Measurements from ENCODE around the gene CLEC2A.
"Not testable (repeated sequence)": the region's sequence is repeated elsewhere in the genome, so short reads cannot be mapped to it uniquely, and the experiment has no call there.

The CLEC2A gene, protein sequence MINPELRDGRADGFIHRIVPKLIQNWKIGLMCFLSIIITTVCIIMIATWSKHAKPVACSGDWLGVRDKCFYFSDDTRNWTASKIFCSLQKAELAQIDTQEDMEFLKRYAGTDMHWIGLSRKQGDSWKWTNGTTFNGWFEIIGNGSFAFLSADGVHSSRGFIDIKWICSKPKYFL

DNA sequence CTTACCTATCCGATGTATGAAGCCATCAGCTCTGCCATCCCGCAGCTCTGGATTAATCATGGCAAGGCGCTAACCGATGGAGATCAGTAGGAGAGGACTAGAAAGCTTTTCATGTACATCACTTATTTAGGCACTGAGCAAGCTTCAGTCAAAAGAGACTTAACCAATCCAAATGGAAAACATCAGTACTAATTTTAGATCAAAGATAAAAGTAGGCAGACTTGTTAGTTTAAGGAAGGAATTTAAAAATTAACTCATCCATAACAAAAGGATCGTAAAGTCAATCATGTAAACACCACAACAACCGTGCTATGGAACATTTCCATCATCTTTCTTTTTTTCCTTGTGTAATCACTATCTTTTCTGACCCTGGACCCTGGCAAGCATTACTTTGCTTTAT lies at the start of gene CLEC2A:
Gene CLEC2A, minus strand, starts transcription at position 101 of the 400 bp plus-strand sequence. Its CDS starts 41 bp downstream, at position 60.
- FAIRE-seq: no peak

DNA sequence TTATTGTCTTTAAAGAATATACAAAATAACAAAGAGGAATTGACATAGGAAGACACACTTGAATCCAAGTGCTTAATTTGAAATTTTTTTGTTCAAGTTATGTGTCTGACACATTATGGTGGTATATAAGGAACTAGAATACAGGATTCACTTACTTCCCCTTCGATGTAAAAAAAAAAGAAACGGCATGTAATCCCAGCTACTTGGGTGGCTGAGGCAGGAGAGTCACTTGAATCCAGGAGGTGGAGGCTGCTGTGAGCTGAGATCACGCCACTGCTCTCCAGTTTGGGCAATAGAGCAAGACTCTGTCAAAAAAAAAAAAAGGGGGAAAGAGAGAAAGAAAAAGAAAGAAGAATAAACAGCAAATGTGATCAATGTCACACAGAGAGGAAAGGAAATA lies 48.0 kb upstream of the CLEC2A start:
- FAIRE-seq: no peak

DNA sequence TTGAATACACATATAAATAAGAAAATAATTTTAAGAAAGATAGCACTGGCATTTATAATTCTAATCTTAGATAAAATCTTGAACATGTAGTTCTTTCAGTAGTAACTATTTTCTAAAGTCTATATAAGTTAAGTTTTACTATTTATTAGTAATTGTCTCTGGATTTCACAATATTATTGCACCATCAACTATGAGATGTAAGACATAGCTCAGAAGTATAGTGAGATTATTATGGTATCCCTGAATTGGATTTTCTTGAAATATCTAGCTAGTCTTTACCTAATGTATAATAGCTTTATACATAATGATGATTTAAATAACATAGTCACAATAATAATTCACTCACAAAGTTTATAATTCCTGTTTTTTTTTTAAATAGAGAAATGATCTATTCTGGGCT lies 45.7 kb upstream of the CLEC2A start:
- FAIRE-seq: no peak

DNA sequence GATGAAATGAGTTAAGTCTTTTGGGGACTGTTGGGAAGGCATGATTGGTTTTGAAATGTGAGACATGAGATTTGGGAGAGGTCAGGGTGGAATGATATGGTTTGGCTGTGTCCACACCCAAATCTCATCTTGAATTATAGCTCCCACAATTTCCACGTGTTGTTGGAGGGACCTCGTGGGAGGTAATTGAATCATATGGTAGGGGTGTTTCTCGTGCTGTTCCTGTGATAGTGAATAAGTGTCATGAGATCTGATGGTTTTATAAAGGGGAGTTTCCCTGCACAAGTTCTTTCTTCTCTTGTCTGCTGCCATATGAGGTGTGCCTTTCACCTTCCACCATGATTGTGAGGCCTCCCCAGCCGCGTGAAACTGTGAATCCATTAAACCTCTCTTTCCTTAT lies 44.5 kb upstream of the CLEC2A start:
- not testable (repeated sequence) for FAIRE-seq

DNA sequence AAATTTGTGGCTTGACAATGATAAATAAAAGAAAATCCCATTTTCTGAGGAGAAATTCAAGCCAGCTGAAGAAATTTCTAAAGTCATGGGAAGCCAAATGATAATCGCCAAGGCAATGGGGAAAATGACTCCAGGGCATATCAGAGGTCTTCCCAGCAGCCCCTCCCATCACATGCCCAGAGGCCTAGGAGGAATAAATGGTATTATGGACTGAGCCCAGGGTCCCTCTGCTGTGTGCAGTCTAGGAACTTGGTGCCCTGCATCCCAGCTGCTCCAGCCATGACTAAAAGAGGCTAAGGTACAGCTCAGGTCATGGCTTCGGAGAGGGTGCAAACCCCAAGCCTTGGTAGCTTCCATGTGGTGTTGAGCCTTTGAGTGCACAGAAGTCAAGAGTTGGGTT lies 43.4 kb upstream of the CLEC2A start:
- FAIRE-seq: no peak

DNA sequence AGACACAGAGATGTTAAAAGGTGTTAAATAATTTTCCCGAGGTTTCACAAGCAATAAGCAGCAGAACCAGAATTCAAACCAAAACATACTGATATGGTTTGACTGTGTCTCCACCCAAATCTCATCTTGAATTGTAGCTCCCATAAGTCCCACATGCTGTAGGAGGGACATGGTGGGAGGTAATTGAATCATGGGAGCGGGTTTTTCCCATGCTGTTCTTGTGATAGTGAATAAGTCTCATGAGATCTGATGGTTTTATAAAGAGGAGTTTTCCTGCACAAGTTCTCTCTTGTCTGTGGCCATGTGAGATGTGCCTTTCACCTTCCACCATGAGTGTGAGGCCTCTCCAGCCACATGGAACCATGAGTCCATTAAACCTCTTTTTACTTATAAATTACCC lies 42.6 kb upstream of the CLEC2A start:
- not testable (repeated sequence) for FAIRE-seq

DNA sequence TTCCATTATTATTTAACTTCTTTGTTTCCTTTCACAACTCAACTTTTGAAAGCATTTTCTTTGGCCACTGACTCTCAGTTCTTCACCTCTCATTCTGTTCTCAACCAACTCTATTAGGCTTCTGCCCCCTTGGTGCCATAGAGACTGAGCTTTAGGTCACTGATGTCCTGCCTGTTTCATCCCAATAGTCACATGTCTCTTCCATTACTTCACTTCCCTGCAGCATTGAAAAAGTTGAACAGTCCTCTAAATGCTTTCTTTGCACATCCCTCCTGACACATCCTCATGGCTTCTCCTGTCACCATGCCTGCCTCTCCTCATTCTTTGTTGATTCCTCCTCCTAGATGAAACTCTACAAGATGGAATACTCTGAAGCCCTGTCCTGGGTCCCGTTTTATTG lies 41.8 kb upstream of the CLEC2A start:
- no peak for FAIRE-seq

DNA sequence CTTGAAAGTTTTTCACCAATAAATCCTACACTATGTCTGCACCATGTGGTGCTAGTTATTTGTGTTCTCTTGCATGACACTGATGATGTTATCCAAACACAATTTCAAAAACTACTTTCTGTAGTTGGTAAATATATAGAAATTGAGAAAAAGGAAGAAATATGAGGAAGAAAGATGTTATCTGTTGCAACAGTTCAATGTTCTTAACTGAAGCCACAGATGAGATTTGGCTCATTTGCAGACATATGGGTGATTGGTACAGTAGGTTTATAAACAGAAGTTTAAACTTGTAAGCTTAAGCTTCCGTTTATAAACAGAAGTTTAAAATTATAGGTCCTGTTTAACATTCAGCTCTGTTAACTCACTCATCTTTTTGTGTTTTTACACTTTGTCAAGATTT lies 39.0 kb upstream of the CLEC2A start, which contains the start of gene CLEC12A:
Gene CLEC12A, plus strand, starts transcription at position 229 of the 400 bp plus-strand sequence. CDS start 188 bp downstream, outside the sequence.
- no peak for FAIRE-seq

DNA sequence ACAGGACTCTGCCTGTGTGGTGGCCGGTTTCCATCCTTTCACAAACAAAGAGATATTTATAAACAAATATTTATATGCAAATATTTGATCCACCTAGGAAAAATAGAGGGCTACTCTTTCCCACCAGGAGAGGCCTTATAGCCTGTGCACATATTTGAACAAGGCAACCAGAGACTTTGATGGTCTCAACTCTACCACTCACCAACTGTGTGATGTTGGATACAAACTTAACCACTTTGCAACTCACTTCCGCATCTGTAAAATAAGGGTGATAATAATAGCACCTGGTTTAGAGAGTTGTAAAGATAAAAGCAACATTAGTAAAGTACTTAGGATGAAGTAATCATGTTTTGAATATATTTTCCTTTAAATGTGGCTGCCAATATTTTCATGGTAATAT lies 37.5 kb upstream of the CLEC2A start:
- FAIRE-seq: no peak

DNA sequence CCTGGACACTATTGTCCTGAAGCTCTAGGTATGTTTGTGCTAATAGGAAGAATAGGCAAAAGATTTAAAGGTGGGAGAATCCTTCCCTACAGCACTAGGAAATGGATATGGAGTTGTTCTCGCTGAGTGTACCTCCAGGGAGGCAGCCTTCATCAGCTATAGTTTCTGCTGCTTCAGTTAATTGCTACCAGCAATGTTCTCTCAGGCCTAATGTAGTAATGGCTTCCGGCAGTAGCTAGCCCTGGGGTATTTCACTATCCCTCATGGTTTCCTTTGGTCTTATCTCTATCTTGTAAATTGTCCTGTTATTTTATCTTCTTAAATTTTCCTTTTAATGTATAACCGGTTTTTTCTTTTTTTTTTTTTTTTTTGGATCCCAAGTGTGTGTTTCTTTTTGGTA lies 29.7 kb upstream of the CLEC2A start:
- FAIRE-seq: no peak

DNA sequence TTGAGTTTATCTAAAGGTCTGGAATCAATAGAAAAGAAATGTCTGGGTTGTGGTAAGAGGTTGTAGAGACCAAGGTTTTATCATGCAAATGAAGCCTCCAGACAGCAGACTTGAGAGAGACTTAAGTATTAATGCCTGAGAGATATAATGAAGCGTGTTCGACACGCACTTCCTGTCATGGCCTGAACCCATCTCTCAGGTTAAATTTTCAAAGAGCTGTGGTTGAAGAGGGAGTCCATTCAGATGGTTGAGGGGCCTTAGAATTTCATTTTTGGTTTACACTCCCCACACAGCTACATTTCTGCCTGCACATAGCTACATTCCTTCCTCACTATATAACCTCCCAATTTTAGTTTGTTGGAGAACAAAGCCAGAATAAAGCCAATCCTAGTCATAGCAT lies 28.9 kb upstream of the CLEC2A start:
- no peak for FAIRE-seq

DNA sequence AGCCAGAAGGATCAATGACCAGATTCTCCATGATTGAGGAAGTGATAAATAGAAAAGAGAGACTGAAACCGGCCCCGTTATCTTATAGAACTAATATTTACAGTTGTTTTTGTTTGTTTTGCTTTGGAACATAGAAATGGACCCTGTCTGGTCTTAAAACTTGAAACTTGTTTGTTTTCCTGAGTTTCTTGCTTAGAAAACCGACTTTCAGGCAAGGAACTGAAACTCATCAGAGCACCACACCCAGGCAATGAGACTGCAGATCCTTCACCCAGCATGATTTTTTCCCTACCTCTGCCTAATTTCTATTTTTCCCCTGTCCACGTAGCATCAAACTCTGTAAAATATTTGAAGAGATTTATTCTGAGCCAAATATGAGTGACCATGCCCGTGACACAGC lies 28.4 kb upstream of the CLEC2A start:
- FAIRE-seq: no peak

DNA sequence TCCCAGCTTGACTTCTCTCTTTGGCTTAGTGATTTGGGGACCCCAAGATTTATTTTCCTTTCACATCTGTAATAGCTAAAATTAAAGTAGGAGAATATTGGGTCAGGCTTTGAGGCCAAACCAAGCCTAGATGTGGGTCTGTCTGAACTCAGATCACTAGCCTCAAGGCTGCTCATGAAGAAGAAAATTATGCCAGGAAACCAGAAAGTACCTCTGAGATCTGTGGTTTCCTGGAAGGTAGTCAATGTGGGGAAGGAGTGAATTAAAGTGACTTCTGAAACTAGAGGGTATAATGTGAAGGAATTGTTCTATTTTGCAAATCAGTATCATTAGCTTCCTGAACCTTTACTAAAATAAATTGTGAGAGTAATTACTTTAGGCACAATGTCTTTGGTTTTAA lies 25.7 kb upstream of the CLEC2A start:
- no peak for FAIRE-seq

DNA sequence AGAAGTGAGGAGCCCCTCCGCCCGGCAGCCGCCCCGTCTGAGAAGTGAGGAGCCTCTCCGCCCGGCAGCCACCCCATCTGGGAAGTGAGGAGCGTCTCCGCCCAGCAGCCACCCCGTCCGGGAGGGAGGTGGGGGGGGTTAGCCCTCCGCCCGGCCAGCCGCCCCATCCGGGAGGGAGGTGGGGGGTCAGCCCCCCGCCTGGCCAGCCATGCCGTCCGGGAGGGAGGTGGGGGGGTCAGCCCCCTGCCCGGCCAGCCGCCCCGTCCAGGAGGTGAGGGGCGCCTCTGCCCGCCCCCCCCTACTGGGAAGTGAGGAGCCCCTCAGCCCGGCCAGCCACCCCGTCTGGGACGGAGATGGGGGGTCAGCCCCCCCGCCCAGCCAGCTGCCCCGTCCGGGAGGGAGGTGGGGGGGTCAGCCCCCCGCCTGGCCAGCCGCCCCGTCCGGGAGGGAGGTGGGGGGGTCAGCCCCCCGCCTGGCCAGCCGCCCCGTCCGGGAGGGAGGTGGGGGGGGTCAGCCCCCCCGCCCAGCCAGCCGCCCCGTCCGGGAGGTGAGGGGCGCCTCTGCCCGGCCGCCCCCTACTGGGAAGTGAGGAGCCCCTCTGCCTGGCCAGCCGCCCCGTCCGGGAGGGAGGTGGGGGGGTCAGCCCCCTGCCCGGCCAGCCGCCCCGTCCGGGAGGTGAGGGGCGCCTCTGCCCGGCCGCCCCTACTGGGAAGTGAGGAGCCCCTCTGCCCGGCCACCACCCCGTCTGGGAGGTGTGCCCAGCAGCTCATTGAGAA lies 21.0 kb upstream of the CLEC2A start:
- FAIRE-seq: not testable (repeated sequence)

DNA sequence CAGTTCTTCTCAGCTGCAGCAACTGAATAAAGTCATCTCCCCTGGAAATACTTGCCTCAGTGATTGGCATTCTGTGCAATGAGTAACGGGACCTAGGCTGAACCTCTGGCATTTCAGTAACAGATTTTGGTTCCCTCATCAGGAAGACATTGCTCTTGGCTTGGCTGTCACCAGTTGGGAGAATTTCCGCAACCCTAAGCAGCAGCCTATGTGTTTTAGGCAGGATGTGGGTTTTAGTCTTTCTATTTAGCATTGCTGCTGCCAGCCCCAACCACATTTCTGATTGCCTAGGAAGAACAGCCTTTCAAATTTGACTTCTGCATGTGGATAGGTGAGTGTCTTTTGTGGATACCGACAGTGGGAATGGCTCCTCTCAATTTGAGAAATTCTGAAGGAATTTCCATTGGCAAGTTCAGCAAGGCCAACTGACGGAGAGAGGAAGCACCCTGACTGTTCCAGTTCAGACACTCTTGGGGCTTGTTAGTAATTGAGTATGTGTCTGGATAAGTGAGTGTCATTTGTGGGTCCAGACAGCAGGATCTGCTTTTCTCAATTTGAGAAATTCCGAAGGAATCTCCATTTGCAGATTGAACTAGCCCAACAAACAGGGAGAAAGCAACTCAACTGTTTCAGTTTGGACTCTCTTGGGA lies 19.0 kb upstream of the CLEC2A start:
- no peak for FAIRE-seq

DNA sequence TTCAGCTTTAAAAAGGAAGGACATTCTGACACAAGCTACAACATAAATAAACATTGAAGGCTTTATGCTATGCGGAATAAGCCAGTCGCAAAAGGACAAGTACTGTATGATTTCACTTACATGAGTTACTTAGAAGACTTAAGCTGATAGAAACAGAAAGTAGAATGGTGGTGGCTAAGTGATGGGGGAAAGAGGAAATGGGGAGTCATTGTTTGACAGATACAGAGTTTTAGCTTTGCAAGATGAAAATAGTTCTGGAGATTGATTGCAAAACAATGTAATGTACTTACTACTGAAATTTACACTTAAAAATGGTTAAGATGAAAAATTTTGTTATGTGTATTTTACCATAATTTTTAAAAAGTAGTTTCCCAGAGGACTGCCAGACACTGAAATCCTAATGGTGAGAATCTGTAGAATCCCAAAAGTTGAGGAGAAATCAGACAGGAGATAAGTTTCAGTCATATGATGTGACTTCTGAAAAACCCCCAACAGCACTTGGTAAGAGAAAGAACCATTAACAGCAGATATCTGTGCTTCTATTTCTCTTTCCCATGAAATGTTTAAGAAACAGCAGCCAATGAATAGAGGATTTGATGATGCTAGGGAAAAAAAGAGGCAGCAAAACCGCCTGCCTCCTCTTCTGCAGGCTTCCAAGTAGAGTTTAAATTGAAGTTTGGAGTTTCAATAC lies 16.6 kb upstream of the CLEC2A start:
- FAIRE-seq: no peak

DNA sequence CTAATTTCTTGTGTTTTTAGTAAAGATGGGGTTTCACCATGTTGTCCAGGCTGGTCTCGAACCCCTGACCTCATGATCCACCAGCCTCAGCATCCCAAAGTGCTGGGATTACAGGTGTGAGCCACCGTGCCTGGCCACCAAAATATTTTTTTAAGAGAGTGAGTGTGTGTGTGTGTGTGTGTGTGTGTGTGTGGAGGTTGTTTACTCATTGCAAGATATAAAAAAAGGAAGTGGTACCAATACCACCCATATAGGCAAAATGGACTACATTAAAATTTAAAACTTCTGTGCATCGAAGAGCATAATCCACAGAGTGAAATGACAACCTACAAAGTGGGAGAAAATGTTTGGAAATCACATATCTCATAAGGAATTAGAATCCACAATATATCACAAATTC lies 15.5 kb upstream of the CLEC2A start:
- FAIRE-seq: no peak

DNA sequence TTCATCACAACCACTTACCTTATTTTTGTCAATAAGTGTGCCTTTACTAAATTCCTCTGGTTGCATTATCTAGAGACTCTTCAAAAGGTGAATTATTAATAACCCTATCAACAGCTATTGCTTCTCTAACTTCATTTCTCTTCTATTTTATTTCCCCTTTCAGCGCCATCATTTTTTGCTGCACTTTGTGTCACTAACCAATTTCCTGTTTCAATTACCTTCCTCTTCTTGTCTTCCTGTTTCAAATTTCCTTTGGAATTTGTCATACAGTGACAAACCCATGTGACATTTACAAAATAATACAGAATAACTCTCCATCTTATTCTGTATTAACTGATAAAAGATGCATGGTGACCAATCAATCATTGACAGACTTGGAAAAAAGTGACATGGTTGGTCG lies 12.2 kb upstream of the CLEC2A start:
- FAIRE-seq: no peak

DNA sequence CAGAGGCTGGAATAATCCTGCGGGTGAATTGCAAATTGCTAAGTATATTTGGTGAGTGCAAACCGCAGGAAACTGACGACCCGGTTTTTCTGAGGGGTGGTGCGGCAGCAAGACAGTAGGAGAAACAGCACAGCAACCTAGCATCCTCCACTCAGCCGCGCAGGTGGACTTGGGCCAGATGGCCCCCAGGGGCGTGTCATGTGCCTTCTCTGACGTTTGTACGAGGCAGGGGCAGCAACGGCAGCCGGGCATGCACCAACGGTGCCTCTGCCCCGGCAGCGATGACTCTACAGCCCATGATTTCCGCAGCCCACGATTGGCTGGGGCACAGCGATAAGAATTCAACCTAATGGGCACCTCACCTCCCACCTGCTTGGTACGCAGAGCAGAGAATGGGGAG lies 11.1 kb upstream of the CLEC2A start:
- no peak for FAIRE-seq

DNA sequence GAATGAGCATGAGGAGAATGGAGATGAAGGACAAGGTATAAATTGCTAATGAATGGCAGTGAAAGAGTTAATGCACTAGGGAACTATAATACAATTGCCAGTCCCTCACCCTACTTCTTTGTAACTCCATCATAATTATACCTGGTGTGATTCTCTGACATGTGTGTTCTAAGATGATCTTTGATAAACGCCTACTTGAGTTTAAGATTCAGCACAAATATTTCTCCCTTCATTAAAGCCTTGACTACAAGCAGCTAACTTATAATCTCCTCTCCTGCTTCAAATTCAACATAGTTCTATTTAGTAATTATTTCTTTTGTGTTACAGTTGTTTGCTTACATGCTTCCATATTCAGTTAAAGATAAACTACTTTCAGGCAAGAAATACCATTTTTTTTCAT lies 9.7 kb upstream of the CLEC2A start:
- FAIRE-seq: no peak

DNA sequence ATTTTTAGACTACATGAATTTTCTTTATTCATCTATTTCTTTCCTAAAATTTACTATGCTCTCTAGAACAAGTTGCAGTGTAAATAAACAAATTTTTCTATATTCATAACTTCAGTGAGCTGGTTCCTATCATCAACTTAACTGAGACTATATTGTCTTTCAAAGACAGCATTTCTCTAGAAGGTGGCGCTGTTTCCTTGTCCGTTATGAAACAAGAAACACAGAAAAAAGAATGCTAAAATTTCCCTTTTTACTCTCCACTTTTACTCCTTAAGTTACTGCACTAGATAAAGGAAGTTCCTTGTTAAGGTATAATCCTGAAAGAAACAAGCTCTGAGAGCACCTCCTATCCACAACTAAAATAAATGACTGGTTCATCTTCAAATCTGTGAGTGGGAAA lies 8.2 kb upstream of the CLEC2A start:
- FAIRE-seq: no peak

DNA sequence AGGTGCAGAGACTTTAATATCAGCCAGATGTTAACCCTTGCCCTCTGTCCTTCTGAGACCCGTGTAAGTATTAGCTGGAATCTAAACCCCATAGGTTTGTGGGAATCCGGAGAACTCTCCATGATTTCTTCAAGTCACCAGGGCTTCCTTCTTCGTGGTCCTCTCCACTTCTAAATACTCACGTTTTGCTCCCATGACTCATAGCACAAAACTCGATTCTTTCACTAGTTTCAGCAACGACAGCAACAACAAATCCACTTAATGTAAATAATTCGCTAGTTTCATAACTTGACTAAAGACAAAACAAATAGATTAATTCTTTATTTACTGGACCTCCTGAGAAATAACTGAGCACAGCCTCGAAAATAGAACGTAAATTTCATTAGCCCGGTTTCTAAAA lies 4.4 kb upstream of the CLEC2A start:
- no peak for FAIRE-seq

DNA sequence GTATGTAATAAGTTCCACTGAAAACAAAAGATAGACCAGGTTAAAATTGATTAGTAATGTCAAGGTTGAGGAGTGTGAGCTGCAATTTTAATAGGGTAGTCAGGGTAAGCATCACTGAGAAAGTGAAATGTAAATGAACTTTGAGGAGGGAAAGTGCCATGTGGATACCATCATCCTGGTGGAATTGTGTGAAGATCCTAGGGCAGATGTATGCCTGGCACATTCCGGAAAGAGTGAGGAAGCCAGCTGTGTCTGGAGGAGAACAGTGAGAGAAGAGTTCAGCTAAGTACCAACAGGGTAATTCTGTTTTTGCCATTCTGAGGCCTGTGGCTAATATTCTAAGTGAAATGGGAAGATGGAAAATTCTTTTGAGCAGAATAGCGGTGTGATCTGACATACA lies 2.9 kb upstream of the CLEC2A start:
- no peak for FAIRE-seq

DNA sequence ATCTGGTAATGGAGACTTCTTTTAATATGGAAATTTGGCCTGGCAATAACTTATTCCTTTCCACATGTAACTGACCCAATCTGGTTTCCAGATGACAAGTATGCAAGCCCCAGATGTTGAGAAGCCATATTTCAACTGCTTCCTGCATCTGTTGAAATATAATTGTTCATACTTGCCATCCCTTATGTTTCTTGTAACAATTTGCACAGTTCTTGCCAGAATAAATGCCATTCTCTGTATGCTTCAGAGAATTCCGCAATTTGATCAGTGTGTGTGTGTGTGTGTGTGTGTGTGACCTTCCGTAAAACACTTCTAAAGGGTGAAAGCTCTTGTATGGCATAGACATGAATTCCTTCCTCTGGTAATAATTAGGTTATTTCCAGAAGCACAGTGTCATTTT lies 1.8 kb upstream of the CLEC2A start:
- FAIRE-seq: no peak

Data from islet of Langerhans (tissue), 1 donor.